ENCODE data around the gene OSBP2.

OSBP2 gene

GRCh38 chr22:30902496-30903357, 208.1 kb downstream of the OSBP2 start:
- FAIRE-seq, result no peak
- TF ChIP-seq CTCF (IDR thresholded peaks at IDR 0.05; ENCODE audit: insufficient read depth, missing control alignments), result no peak
- no peak for DNase-seq (ENCODE audit: insufficient read length, low spot score)

- FAIRE-seq (no peak), DNase-seq (ENCODE audit: insufficient read length, low spot score) (no peak)
- TF ChIP-seq CTCF (IDR thresholded peaks at IDR 0.05; ENCODE audit: insufficient read depth, missing control alignments), result no peak
These were observed 209.3 kb downstream of the OSBP2 start for GRCh38 chr22:30903876-30904460.

GRCh38 chr22:30905696-30906341, 211.1 kb downstream of the OSBP2 start:
- no peak for TF ChIP-seq CTCF (IDR thresholded peaks at IDR 0.05; ENCODE audit: insufficient read depth, missing control alignments)
- DNase-seq (ENCODE audit: insufficient read length, low spot score) (no peak), FAIRE-seq (no peak)

GRCh38 chr22:30906411-30906810, 211.7 kb downstream of the OSBP2 start:
- DNase-seq (ENCODE audit: insufficient read length, low spot score) (no peak), FAIRE-seq (no peak)
- TF ChIP-seq CTCF (IDR thresholded peaks at IDR 0.05; ENCODE audit: insufficient read depth, missing control alignments), result no peak

- FAIRE-seq (no peak), DNase-seq (ENCODE audit: insufficient read length, low spot score) (no peak)
- TF ChIP-seq CTCF (IDR thresholded peaks at IDR 0.05; ENCODE audit: insufficient read depth, missing control alignments), result no peak
These were observed 212.3 kb downstream of the OSBP2 start for GRCh38 chr22:30906946-30907345.

- DNase-seq (ENCODE audit: insufficient read length, low spot score) (no peak), FAIRE-seq (no peak)
- TF ChIP-seq CTCF (IDR thresholded peaks at IDR 0.05; ENCODE audit: insufficient read depth, missing control alignments), result no peak
These were observed 213.4 kb downstream of the OSBP2 start for GRCh38 chr22:30908051-30908461.
